ENCODE results near the gene SHISA2. TPM values are rescaled to one million over a fixed set of nuclear protein-coding genes. Genes with fewer than 3 reads are reported as not detected.

Gene SHISA2
- total RNA-seq, 1 experiment from 2014 or later, result 8.1 TPM

DNA sequence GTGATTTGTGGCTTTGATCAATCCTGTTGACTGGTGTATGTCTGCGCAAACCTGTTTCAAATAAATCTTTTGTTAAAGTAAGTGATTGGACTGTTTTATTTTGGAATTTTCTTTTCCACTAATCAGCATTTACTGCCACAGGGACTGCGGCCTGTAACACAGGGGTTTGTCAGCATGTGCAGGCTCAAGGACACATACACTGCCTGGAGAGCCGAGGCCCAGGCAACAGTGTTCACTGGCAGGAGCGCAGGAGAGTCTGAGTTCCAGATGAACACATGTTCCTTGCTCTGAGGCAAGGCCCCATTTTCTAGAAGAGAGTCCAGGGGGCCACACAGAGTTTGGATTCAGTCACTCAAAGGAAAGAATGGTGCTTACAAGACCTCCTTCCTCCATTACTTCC, 26.0 kb downstream of the SHISA2 start:
- H4K5ac ChIP-seq (ENCODE audit: insufficient read length, low read depth, low read length), result no peak overlapping the region

More for the DNA sequence above, 26.0 kb downstream of the SHISA2 start:
- Mint-ChIP-seq H3K9me3 (peaks cover 3 to 4% of the 10 kb centered on the region in 2 experiments; a peak in 3 of 5 replicates), H3K27me3 (ENCODE audit: low read depth) (no peaks in the 10 kb centered on the region), H3K4me3 (no peak overlapping the region), H3K27ac (no peak overlapping the region), H3K36me3 (ENCODE audit: insufficient read depth in 1 of 3, low read depth in 3 of 3) (peaks cover 0 to 5% (median under 1%) of the 10 kb centered on the region in 3 experiments; a peak in 5 of 7 replicates), H3K4me1 (peaks cover 29 to 35% of the 10 kb centered on the region in 2 experiments)
- Histone ChIP-seq H3K14ac (ENCODE audit: insufficient read depth, low read length) (no peak overlapping the region), H2BK5ac (ENCODE audit: insufficient read length, low read length) (no peak overlapping the region), H3K9me3 (ENCODE audit: control insufficient read depth, low read depth, low read length) (no peaks in the 10 kb centered on the region), H3K4ac (ENCODE audit: low read depth, low read length) (no peak overlapping the region), H3K23ac (ENCODE audit: insufficient read length, low read depth, low read length) (no peak overlapping the region), H2BK12ac (ENCODE audit: insufficient read length, low read depth, low read length) (no peak overlapping the region), H3K18ac (ENCODE audit: insufficient read length, low read depth, low read length) (no peak overlapping the region), H2BK120ac (ENCODE audit: low read depth, low read length, poor library complexity, severe bottlenecking) (no peak overlapping the region), H3T11ph (ENCODE audit: low read length) (no peak overlapping the region), H2AFZ (ENCODE audit: low read length) (no peak overlapping the region), H3K9ac (ENCODE audit: extremely low read depth, insufficient read length, low read length) (no peak overlapping the region), H4K91ac (ENCODE audit: insufficient read length, low read depth, low read length) (no peak overlapping the region), H4K8ac (replicated peaks; ENCODE audit: insufficient read length, low read depth, low read length) (no peak overlapping the region), H3K4me2 (ENCODE audit: insufficient read depth, insufficient read length, low read length) (no peak overlapping the region), H3K79me2 (ENCODE audit: insufficient read depth, low read length) (no peaks in the 10 kb centered on the region), H3K27me3 (ENCODE audit: insufficient read depth, low read length) (no peaks in the 10 kb centered on the region; the same call in 1 of the 2 replicates), H3K27ac (ENCODE audit: insufficient read length, low read depth, low read length) (no peak overlapping the region), H3K56ac (ENCODE audit: insufficient read length, low read depth, low read length) (no peak overlapping the region), H2AK5ac (ENCODE audit: insufficient read length, low read length) (no peak overlapping the region), H3K4me1 (ENCODE audit: insufficient read depth, low read length) (peaks cover 6% of the 10 kb centered on the region; the same call in 1 of the 2 replicates), H4K20me1 (ENCODE audit: control insufficient read depth, insufficient read depth, insufficient read length) (no peaks in the 10 kb centered on the region), H3K23me2 (ENCODE audit: insufficient read length, low read depth, low read length, poor library complexity, severe bottlenecking) (no peaks in the 10 kb centered on the region), H2BK15ac (ENCODE audit: low read depth, low read length) (no peak overlapping the region), H3K79me1 (ENCODE audit: insufficient read depth, low read depth, low read length, poor library complexity, severe bottlenecking) (no peaks in the 10 kb centered on the region), H2BK20ac (ENCODE audit: low read depth, low read length, poor library complexity, severe bottlenecking) (no peak overlapping the region)
- DNase-seq, result no peak
- no CpG with 5 or more reads among the region's 4 CpGs for whole genome bisulfite sequencing (ENCODE audit: extremely low coverage, insufficient read length, low lambda C conversion rate)
- no peak for TF ChIP-seq CTCF (conservative IDR thresholded peaks at IDR 0.05)
